Stimulated activated CD8-positive, alpha-beta memory T cell treated with anti-CD3 and anti-CD28 coated beads, Interleukin-2, amount 100 ng/mL, for 48 hours (primary cell): Measurements from ENCODE around the gene TENM3.

Experiments used
- DNase-seq, 2 donors: peaks; one replicate each; pipeline ENCODE4 v3.0.0-alpha.2; 2020; ENCODE audit warnings: low read depth in 2 of 2

TENM3 gene

DNA sequence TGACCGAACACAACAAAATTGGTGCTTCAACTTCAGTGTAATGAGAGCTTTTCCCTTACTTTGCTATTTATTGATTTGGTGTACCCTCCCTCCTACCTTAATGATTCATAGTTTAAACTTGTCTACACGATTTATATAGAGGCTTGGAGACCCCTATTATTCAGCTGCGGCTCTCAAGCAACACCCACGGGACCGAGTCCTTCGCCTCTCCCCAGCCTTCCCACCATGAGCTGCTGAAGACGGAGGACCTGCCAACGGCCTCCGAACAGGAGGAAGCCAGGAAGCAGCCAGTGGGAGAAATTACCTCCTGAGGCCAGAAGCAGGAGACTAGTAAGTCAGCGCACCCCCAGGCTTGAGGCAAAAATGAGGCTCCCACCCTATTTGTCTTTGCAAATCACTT lies 595.3 kb downstream of the TENM3 start:
- no peak for DNase-seq

DNA sequence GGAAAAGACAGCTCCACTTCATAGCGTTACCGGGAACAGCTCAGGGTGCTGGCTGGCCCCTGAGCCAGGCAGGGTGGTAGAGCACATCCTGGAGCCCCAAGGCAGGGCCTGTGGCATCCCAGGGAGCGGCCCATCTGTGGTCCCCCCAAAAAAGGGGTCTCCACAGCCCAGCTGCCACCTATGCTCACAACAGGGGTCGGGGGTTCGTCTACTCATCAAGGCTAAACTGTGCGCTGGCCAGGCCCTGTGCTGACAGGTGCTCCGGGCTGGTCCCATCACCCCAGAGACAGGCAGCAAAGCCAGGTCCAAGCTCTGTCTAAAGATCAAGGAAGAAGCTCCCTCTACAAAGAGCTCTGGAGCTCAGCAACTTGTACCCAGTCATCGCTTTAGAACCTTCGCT lies 596.1 kb downstream of the TENM3 start:
- no peak for DNase-seq

GRCh38 chr4:182840108-182840507 lies 596.9 kb downstream of the TENM3 start:
- no peak for DNase-seq

- no peak for DNase-seq
Observed at GRCh38 chr4:182842104-182842600, 599.0 kb downstream of the TENM3 start.

- DNase-seq: no peak
Observed at GRCh38 chr4:182842759-182843390, 599.7 kb downstream of the TENM3 start.

GRCh38 chr4:182843808-182844325 lies 600.7 kb downstream of the TENM3 start:
- no peak for DNase-seq

DNA sequence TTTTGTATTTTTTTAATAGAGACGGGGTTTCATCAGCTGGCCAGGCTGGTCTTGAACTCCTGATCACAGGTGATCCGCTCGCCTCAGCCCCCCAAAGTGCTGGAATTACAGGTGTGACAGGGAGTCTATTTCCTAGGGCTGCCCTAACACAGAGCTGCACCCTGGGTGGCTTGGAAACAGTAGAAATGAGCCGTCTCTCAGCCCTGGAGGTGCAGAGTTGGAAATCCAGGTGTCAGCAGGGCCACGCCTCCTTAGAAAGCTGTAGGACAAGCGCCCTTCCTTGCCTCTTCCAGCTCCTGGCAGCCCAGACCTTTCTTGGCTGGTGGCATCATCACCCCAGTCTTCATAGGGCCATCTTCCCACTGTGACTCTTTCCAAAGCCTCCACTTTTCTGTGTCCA lies 602.4 kb downstream of the TENM3 start:
- no peak for DNase-seq

- no peak for DNase-seq
Observed at GRCh38 chr4:182846036-182846435, 602.8 kb downstream of the TENM3 start.

DNA sequence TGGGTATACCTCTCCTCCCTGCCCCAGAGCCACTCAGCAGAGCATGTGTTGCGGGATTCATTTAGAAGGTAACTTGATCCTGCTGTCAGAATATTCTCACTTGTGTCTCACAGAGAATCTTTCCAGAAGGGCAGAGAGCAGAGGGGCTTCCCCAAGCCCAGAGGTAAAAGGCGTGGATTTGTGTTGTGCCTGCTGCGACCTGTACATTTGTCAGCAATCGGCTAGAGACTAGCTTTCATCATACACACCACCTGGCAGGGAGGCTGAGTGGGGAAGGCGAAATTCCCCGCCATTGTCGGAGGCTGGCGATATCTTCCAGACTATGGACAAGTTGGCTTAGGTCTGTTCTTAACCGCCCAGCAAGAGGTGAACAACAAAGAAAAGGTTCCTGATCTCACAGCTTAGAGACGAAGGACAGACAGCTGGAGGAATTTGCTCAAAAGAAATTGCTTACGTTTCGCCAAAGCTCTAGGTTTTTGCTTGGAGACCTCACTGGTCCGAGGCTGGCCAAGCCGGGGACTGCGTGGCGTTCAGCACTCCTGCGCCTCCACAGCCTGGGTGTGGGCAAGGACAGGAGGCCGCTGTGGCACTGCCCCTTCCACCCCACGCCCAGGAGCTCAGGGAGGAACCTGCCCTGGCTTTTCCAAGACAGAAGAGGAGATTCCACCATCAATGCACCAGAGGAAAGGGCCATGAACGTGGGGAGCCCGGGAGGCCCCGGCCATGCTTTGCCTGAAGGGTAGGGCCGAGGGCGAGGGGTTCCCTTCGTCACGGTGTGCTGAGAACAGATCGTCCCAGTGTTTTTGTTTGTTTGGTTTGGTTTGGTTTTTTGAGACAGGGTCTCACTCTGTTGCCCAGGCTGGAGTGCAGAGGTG lies 604.6 kb downstream of the TENM3 start:
- DNase-seq: no peak

- no peak for DNase-seq
Observed at GRCh38 chr4:182848685-182849084, 605.5 kb downstream of the TENM3 start.
